Karpas-422 (cell line): ENCODE measurements around the gene CLASP1. TPM values are rescaled to one million over a fixed set of nuclear protein-coding genes. Genes with fewer than 3 reads are reported as not detected.

Experiments
- DNase-seq: peaks from one replicate; pipeline ENCODE4 v3.0.0-alpha.2; 2015
- H2AFZ ChIP-seq: fragments of 200-600 bp; sonication (generic); 2 replicates; pipeline ENCODE4 v1.6.1; 2014; ENCODE audit warnings: antibody characterized with exemption, low read length, mixed read lengths
- H3K27ac ChIP-seq: fragments of 200-600 bp; sonication (generic); 2 replicates; pipeline ENCODE4 v1.5.1; 2014; ENCODE audit warnings: mild to moderate bottlenecking, low read length, moderate library complexity
- H3K27me3 ChIP-seq: fragments of 200-600 bp; sonication (generic); 2 replicates; pipeline ENCODE4 v1.6.1; 2014; ENCODE audit warnings: low read length, mixed read lengths
- H3K36me3 ChIP-seq: fragments of 200-600 bp; sonication (generic); 2 replicates; pipeline ENCODE4 v1.6.1; 2014; ENCODE audit warnings: low read length, mixed read lengths; ENCODE audit not compliant: insufficient read depth
- H3K4me1 ChIP-seq: fragments of 200-600 bp; sonication (generic); 2 replicates; pipeline ENCODE4 v1.6.1; 2014; ENCODE audit warnings: mild to moderate bottlenecking, low read length, mixed read lengths
- H3K4me2 ChIP-seq: fragments of 200-600 bp; sonication (generic); 2 replicates; pipeline ENCODE4 v1.6.1; 2014; ENCODE audit warnings: low read length, low read depth, mild to moderate bottlenecking; ENCODE audit not compliant: poor library complexity, severe bottlenecking
- H3K4me3 ChIP-seq: fragments of 200-600 bp; sonication (generic); 2 replicates; pipeline ENCODE4 v1.5.1; 2014; ENCODE audit warnings: mild to moderate bottlenecking, antibody characterized with exemption, low read length, mixed read lengths
- H3K79me2 ChIP-seq: fragments of 200-600 bp; sonication (generic); 2 replicates; pipeline ENCODE4 v1.6.1; 2014; ENCODE audit warnings: mild to moderate bottlenecking, low read length, mixed read lengths
- H3K9ac ChIP-seq: fragments of 200-600 bp; sonication (generic); 2 replicates; pipeline ENCODE4 v1.6.0; 2014; ENCODE audit warnings: low read length
- H3K9me2 ChIP-seq: fragments of 200-600 bp; sonication (generic), shearing (Covaris generic); replicated peaks from 2 replicates; pipeline ENCODE4 v1.6.0; 2014; ENCODE audit warnings: mild to moderate bottlenecking, low read length, moderate library complexity; ENCODE audit not compliant: insufficient read depth
- H3K9me3 ChIP-seq: fragments of 300-700, 200-600 bp; sonication (generic); 2 replicates; pipeline ENCODE4 v1.6.1; 2014; ENCODE audit warnings: low read length, mixed read lengths
- H4K20me1 ChIP-seq: fragments of 200-600 bp; sonication (generic); 2 replicates; pipeline ENCODE4 v1.6.1; 2014; ENCODE audit warnings: mild to moderate bottlenecking, antibody characterized with exemption, low read length, low read depth; ENCODE audit not compliant: insufficient read depth
- total RNA-seq: library from RNA; depleted of rRNA; stranded (reverse); fragments of >200 nt; shearing (Covaris generic); gene quantifications from 2 replicates; pipeline ENCODE4 v1.2.3, GENCODE V29; 2014; ENCODE audit warnings: low replicate concordance

Gene CLASP1
- total RNA-seq, 1 experiment from 2014 or later: 102 TPM

- peak overlapping the region; percentile 98 for H3K27ac ChIP-seq
- H3K4me1 ChIP-seq: peaks cover 61% of the 10 kb centered on the region
- DNase-seq: peak; percentile 94
- no peaks in the 10 kb centered on the region for H3K9me3 ChIP-seq
- no peaks in the 10 kb centered on the region for H3K27me3 ChIP-seq
- no peak overlapping the region for H2AFZ ChIP-seq
- H3K9ac ChIP-seq: peak overlapping the region; percentile 78
- peaks cover 84% of the 10 kb centered on the region for H3K79me2 ChIP-seq
- no peaks in the 10 kb centered on the region for H4K20me1 ChIP-seq
- no peaks in the 10 kb centered on the region for H3K9me2 ChIP-seq
- H3K36me3 ChIP-seq: no peaks in the 10 kb centered on the region
- peak overlapping the region; percentile 63 for H3K4me3 ChIP-seq
- H3K4me2 ChIP-seq: peak overlapping the region; percentile 81
Observed at GRCh38 chr2:121596221-121597080, 52.8 kb downstream of the CLASP1 start.

GRCh38 chr2:121595012-121595891 is 54.0 kb downstream of the CLASP1 start:
- no peaks in the 10 kb centered on the region for H3K9me3 ChIP-seq
- peak overlapping the region; percentile 98 for H3K27ac ChIP-seq
- H3K36me3 ChIP-seq: no peaks in the 10 kb centered on the region
- H3K4me2 ChIP-seq: peak overlapping the region; percentile 81
- peaks cover 85% of the 10 kb centered on the region for H3K79me2 ChIP-seq
- H2AFZ ChIP-seq: no peak overlapping the region
- DNase-seq: no peak
- H3K4me1 ChIP-seq: peaks cover 56% of the 10 kb centered on the region
- H3K9me2 ChIP-seq: no peaks in the 10 kb centered on the region
- H3K4me3 ChIP-seq: peak overlapping the region; percentile 63; the same call in 1 of the 2 replicates
- H3K9ac ChIP-seq: peak overlapping the region; percentile 78
- H4K20me1 ChIP-seq: no peaks in the 10 kb centered on the region
- no peaks in the 10 kb centered on the region for H3K27me3 ChIP-seq

GRCh38 chr2:121591199-121591598 is 58.1 kb downstream of the CLASP1 start:
- Histone ChIP-seq H2AFZ (no peak overlapping the region), H3K9ac (no peak overlapping the region), H3K36me3 (peaks cover 5% of the 10 kb centered on the region; the same call in 1 of the 2 replicates), H3K27ac (no peak overlapping the region), H3K4me1 (peaks cover 28% of the 10 kb centered on the region), H3K79me2 (peaks cover 87% of the 10 kb centered on the region), H3K9me3 (no peaks in the 10 kb centered on the region), H4K20me1 (no peaks in the 10 kb centered on the region), H3K4me2 (no peak overlapping the region), H3K4me3 (no peak overlapping the region), H3K9me2 (no peaks in the 10 kb centered on the region), H3K27me3 (no peaks in the 10 kb centered on the region)
- DNase-seq: no peak

GRCh38 chr2:121588357-121588756 is 60.9 kb downstream of the CLASP1 start:
- peaks cover 35% of the 10 kb centered on the region for H3K4me1 ChIP-seq
- no peaks in the 10 kb centered on the region for H3K9me2 ChIP-seq
- H3K4me2 ChIP-seq: no peak overlapping the region
- H3K9me3 ChIP-seq: no peaks in the 10 kb centered on the region
- no peak overlapping the region for H2AFZ ChIP-seq
- no peaks in the 10 kb centered on the region for H3K27me3 ChIP-seq
- H3K9ac ChIP-seq: no peak overlapping the region
- no peaks in the 10 kb centered on the region for H4K20me1 ChIP-seq
- peaks cover 5% of the 10 kb centered on the region; the same call in 1 of the 2 replicates for H3K36me3 ChIP-seq
- H3K4me3 ChIP-seq: no peak overlapping the region
- peaks cover 93% of the 10 kb centered on the region for H3K79me2 ChIP-seq
- no peak overlapping the region for H3K27ac ChIP-seq
- DNase-seq: no peak

- no peak overlapping the region for H3K27ac ChIP-seq
- peaks cover 5% of the 10 kb centered on the region; the same call in 1 of the 2 replicates for H3K36me3 ChIP-seq
- no peak for DNase-seq
- no peak overlapping the region for H3K4me3 ChIP-seq
- H3K9me2 ChIP-seq: no peaks in the 10 kb centered on the region
- H3K4me2 ChIP-seq: no peak overlapping the region
- H3K4me1 ChIP-seq: peaks cover 36% of the 10 kb centered on the region
- no peaks in the 10 kb centered on the region for H3K27me3 ChIP-seq
- no peak overlapping the region for H3K9ac ChIP-seq
- peaks cover 93% of the 10 kb centered on the region for H3K79me2 ChIP-seq
- H2AFZ ChIP-seq: no peak overlapping the region
- no peaks in the 10 kb centered on the region for H4K20me1 ChIP-seq
- H3K9me3 ChIP-seq: no peaks in the 10 kb centered on the region
Observed at GRCh38 chr2:121587131-121587530, 62.1 kb downstream of the CLASP1 start.

- no peak overlapping the region for H2AFZ ChIP-seq
- no peak overlapping the region for H3K4me2 ChIP-seq
- H3K79me2 ChIP-seq: peaks cover 91% of the 10 kb centered on the region
- H3K4me1 ChIP-seq: peaks cover 38% of the 10 kb centered on the region
- no peaks in the 10 kb centered on the region for H3K9me2 ChIP-seq
- no peaks in the 10 kb centered on the region for H4K20me1 ChIP-seq
- no peak for DNase-seq
- H3K27me3 ChIP-seq: no peaks in the 10 kb centered on the region
- H3K9me3 ChIP-seq: no peaks in the 10 kb centered on the region
- no peak overlapping the region for H3K4me3 ChIP-seq
- no peak overlapping the region for H3K27ac ChIP-seq
- peaks cover 2% of the 10 kb centered on the region; the same call in 1 of the 2 replicates for H3K36me3 ChIP-seq
- no peak overlapping the region for H3K9ac ChIP-seq
Observed at GRCh38 chr2:121584741-121585140, 64.5 kb downstream of the CLASP1 start.

- no peak overlapping the region for H3K4me3 ChIP-seq
- no peaks in the 10 kb centered on the region for H3K9me2 ChIP-seq
- H3K27ac ChIP-seq: no peak overlapping the region
- no peak overlapping the region for H3K9ac ChIP-seq
- H3K36me3 ChIP-seq: no peaks in the 10 kb centered on the region
- H2AFZ ChIP-seq: no peak overlapping the region
- H3K4me2 ChIP-seq: no peak overlapping the region
- H3K9me3 ChIP-seq: no peaks in the 10 kb centered on the region
- no peak for DNase-seq
- peaks cover 49% of the 10 kb centered on the region for H3K4me1 ChIP-seq
- H3K79me2 ChIP-seq: peaks cover 92% of the 10 kb centered on the region
- H3K27me3 ChIP-seq: no peaks in the 10 kb centered on the region
- H4K20me1 ChIP-seq: no peaks in the 10 kb centered on the region
Observed at GRCh38 chr2:121583555-121583954, 65.7 kb downstream of the CLASP1 start.

GRCh38 chr2:121582272-121582671 is 67.0 kb downstream of the CLASP1 start:
- Histone ChIP-seq H3K9me3 (no peaks in the 10 kb centered on the region), H3K27me3 (no peaks in the 10 kb centered on the region), H3K4me3 (no peak overlapping the region), H3K27ac (no peak overlapping the region), H3K79me2 (peaks cover 95% of the 10 kb centered on the region), H3K4me2 (no peak overlapping the region), H3K4me1 (peaks cover 60% of the 10 kb centered on the region), H2AFZ (no peak overlapping the region), H3K9me2 (no peaks in the 10 kb centered on the region), H3K9ac (no peak overlapping the region), H4K20me1 (no peaks in the 10 kb centered on the region), H3K36me3 (no peaks in the 10 kb centered on the region)
- DNase-seq: no peak
